Psoas muscle (tissue), 8 donors: Measurements from ENCODE around the gene VPS13A. TPM values are rescaled to one million over a fixed set of nuclear protein-coding genes. Genes with fewer than 3 reads are reported as not detected.

Experiments
- ATAC-seq, 4 donors: fragments of 200-7000 bp; cut with Tn5 transposase; one replicate each; pipeline ENCODE4 v1.9.1; 2020; ENCODE audit warnings: moderate library complexity in 3 of 4, mild to moderate bottlenecking in 2 of 4
- DNase-seq, 2 donors: peaks; one replicate each; pipeline ENCODE4 v3.0.0-alpha.2; 2020
- H3K27ac ChIP-seq: fragments of 200-600 bp; one replicate; pipeline ENCODE4 v1.8.0; 2022
- H3K27me3 ChIP-seq, 3 donors: fragments of 200-600 bp in 1 of 3; one replicate each; pipeline versions ENCODE4 v1.6.1 to v1.8.0; 2013 to 2022; ENCODE audit warnings: low read length in 2 of 3, mild to moderate bottlenecking in 2 of 3, moderate library complexity in 1 of 3; ENCODE audit not compliant: insufficient read depth in 3 of 3
- H3K36me3 ChIP-seq, 2 donors: fragments of 200-600 bp in 1 of 2; one replicate each; pipeline versions ENCODE4 v1.6.1 to v1.8.0; 2013 to 2022; ENCODE audit warnings: low read depth in 1 of 2, mild to moderate bottlenecking in 1 of 2, moderate library complexity in 1 of 2; ENCODE audit not compliant: insufficient read depth in 1 of 2
- H3K4me1 ChIP-seq: fragments of 200-600 bp; one replicate; pipeline ENCODE4 v1.8.0; 2022
- H3K4me3 ChIP-seq: fragments of 200-600 bp; one replicate; pipeline ENCODE4 v1.8.0; 2022; ENCODE audit warnings: mild to moderate bottlenecking
- H3K9me3 ChIP-seq: fragments of 200-600 bp; one replicate; pipeline ENCODE4 v1.8.0; 2022
- CTCF ChIP-seq: fragments of 200-600 bp; IDR thresholded peaks from one replicate; pipeline ENCODE4 v1.8.0; 2022; ENCODE audit warnings: antibody characterized with exemption
- WGBS, 3 donors: extraction: QIAGEN DNeasy Blood & Tissue Kit; methylation state at CpG; one replicate each; pipeline versions ENCODE4 v1.1.6 to v1.1.7; 2013; 5-methylcytosine and 5-hydroxymethylcytosine counted together
- intact Hi-C, 2 donors: fragments of 100-400 bp; cut with DNase I; formaldehyde crosslinking; loops; one replicate each; pipeline versions ENCODE4 v1.11.0 to v1.14.2; 2022
- polyA plus RNA-seq, 3 donors: library from polyadenylated mRNA; stranded (reverse); fragments of 200-250 nt; gene quantifications; one replicate each; pipeline ENCODE4 v1.2.3, GENCODE V29; 2013
- total RNA-seq, 4 donors: library from RNA; stranded (reverse); fragmentation: NEBNext Ultra II Directional in 2 of 4; extraction: Animal tissue kit (Norgen Biotek cat#: 25700) in 2 of 4; gene quantifications; one replicate each; pipeline versions ENCODE4 v1.2.1 to v1.2.4, GENCODE V29; 2021 to 2023
- donor health status: healthy with polysubstance abuse.
- donor health status: DM: no; HTN: no; CAD: no; lungs with moderate emphysema.
- donor health status: Bipolar disorder and iron deficiency.
- donor health status: healthy.
- donor health status: DM: yes; HTN: yes; CAD: no.
- donor health status: DM: no; HTN: no; CAD: no.
- donor health status: DM: no; HTN: no; CAD: no.
- donor health status: DM: yes; HTN: yes; CAD: no.

VPS13A gene
- total and polyA plus RNA-seq, 7 donors = 3.3 to 27.0 (median 19.4) TPM

- TF ChIP-seq CTCF = no peak
- WGBS, 3 donors = 67 to 79% (median 70%) methylated on average over 4 of the region's 4 CpGs
- no peak for ATAC-seq
Observed at GRCh38 chr9:77166193-77166592, 11.1 kb upstream of the VPS13A start.

GRCh38 chr9:77170991-77171699, 6.2 kb upstream of the VPS13A start:
- ATAC-seq (peak; percentile 76 to 96 (median 96)), DNase-seq (peak in 1 of 2 donors; percentile 80)
- intact Hi-C loops = loop anchor here in 1 of 2 donors (10.0 kb wide), 1 partner anchor 776 kb away; the partner anchor contains the start of gene RFK

More at GRCh38 chr9:77166193-77166592, 11.1 kb upstream of the VPS13A start:
- DNase-seq = no peak
- H3K4me1 ChIP-seq = peaks cover 18% of the 10 kb centered on the region
- no peak overlapping the region for H3K27ac ChIP-seq
- no peaks in the 10 kb centered on the region for H3K9me3 ChIP-seq
- H3K4me3 ChIP-seq = no peak overlapping the region
- H3K27me3 ChIP-seq = no peaks in the 10 kb centered on the region
- intact Hi-C loops = loop anchor here (5.0 kb wide), 2 partner anchors 51 to 56 kb away; no protein-coding TSS in a partner anchor
- H3K36me3 ChIP-seq = no peaks in the 10 kb centered on the region

GRCh38 chr9:77175151-77175550, 2.2 kb upstream of the VPS13A start:
- intact Hi-C loops = loop anchor here in 1 of 2 donors (10.0 kb wide), 1 partner anchor 780 kb away; the partner anchor contains the start of gene RFK

More at GRCh38 chr9:77170991-77171699, 6.2 kb upstream of the VPS13A start:
- no peaks in the 10 kb centered on the region for H3K36me3 ChIP-seq
- 57 to 59% (median 57%) methylated on average over 2 of the region's 2 CpGs for WGBS, 3 donors
- TF ChIP-seq CTCF = no peak
- H3K4me1 ChIP-seq = peaks cover 30% of the 10 kb centered on the region
- H3K4me3 ChIP-seq = peak overlapping the region; percentile 13
- no peaks in the 10 kb centered on the region for H3K27me3 ChIP-seq
- H3K9me3 ChIP-seq = no peaks in the 10 kb centered on the region
- H3K27ac ChIP-seq = peak overlapping the region; percentile 79

GRCh38 chr9:77176106-77176505, 1.2 kb upstream of the VPS13A start:
- no peak for ATAC-seq
- DNase-seq = no peak
- peak overlapping the region; percentile 93 for H3K27ac ChIP-seq
- TF ChIP-seq CTCF = no peak
- H3K36me3 ChIP-seq = no peaks in the 10 kb centered on the region
- no peaks in the 10 kb centered on the region for H3K27me3 ChIP-seq
- H3K9me3 ChIP-seq = no peaks in the 10 kb centered on the region
- WGBS, 3 donors = 49 to 58% (median 54%) methylated on average over 4 of the region's 4 CpGs
- intact Hi-C loops = loop anchor here in 1 of 2 donors (10.0 kb wide), 1 partner anchor 781 kb away; the partner anchor contains the start of gene RFK
- peaks cover 55% of the 10 kb centered on the region for H3K4me1 ChIP-seq
- H3K4me3 ChIP-seq = no peak overlapping the region

More at GRCh38 chr9:77175151-77175550, 2.2 kb upstream of the VPS13A start:
- Histone ChIP-seq H3K36me3 (no peaks in the 10 kb centered on the region), H3K4me3 (no peak overlapping the region), H3K27me3 (no peaks in the 10 kb centered on the region), H3K4me1 (peaks cover 53% of the 10 kb centered on the region), H3K27ac (no peak overlapping the region), H3K9me3 (no peaks in the 10 kb centered on the region)
- ATAC-seq = no peak
- DNase-seq = no peak
- no peak for TF ChIP-seq CTCF
- WGBS, 3 donors = 66 to 75% (median 66%) methylated on average over 2 of the region's 2 CpGs
